Activated CD8-positive, alpha-beta memory T cell treated with anti-CD3 and anti-CD28 coated beads, Interleukin-2, amount 10 ng/mL, durations not matched to agents 7 days and 5 days (primary cell): ENCODE results near the gene CDH4. TPM values are rescaled to one million over a fixed set of nuclear protein-coding genes. Genes with fewer than 3 reads are reported as not detected.
A peak's percentile ranks its signal among the peaks of the same experiment; 100 is the strongest.

Experiments
- ATAC-seq: fragments of 150-1000 bp; cut with Tn5 transposase; one replicate; pipeline ENCODE4 v1.10.0; 2021; ENCODE audit warnings: moderate library complexity
- CTCF ChIA-PET: fragments of 350-600 bp; sonication (Branson Sonifier 250); formaldehyde crosslinking; loops from one replicate; lab custom pipeline; 2021; ENCODE audit warnings: antibody characterized with exemption; lab: Charles Lee
- DNase-seq: peaks from one replicate; pipeline ENCODE4 v3.0.0-alpha.2; 2020
- H3K27ac Mint-ChIP-seq: one replicate; pipeline ENCODE4 v1.8.0; 2021; ENCODE audit warnings: mild to moderate bottlenecking, mixed read lengths
- H3K27me3 Mint-ChIP-seq: one replicate; pipeline ENCODE4 v1.8.0; 2021; ENCODE audit warnings: mixed read lengths
- H3K36me3 Mint-ChIP-seq: one replicate; pipeline ENCODE4 v1.8.0; 2021; ENCODE audit warnings: mild to moderate bottlenecking, mixed read lengths
- H3K4me1 Mint-ChIP-seq: one replicate; pipeline ENCODE4 v1.8.0; 2021; ENCODE audit warnings: mixed read lengths
- H3K4me3 Mint-ChIP-seq: one replicate; pipeline ENCODE4 v1.8.0; 2021; ENCODE audit warnings: mild to moderate bottlenecking, moderate library complexity, mixed read lengths
- H3K9me3 Mint-ChIP-seq: one replicate; pipeline ENCODE4 v1.8.0; 2022; ENCODE audit warnings: low read depth, mixed read lengths
- total RNA-seq, 2 experiments: library from RNA; stranded (reverse); gene quantifications; one replicate each; pipeline ENCODE4 v1.2.3, GENCODE V29; 2021

Gene CDH4
- total RNA-seq, 2 experiments from 2014 or later: 0.02 TPM; not detected in 1

- H3K27me3 Mint-ChIP-seq: no peaks in the 10 kb centered on the region
- no peak for ATAC-seq
- no peaks in the 10 kb centered on the region for H3K36me3 Mint-ChIP-seq
- peaks cover 2% of the 10 kb centered on the region for H3K4me1 Mint-ChIP-seq
- no peak for DNase-seq
- H3K9me3 Mint-ChIP-seq: no peaks in the 10 kb centered on the region
- no peak overlapping the region for H3K27ac Mint-ChIP-seq
- H3K4me3 Mint-ChIP-seq: no peak overlapping the region
- CTCF ChIA-PET: no interaction called here
Measured at GRCh38 chr20:61882716-61883615, 630.9 kb downstream of the CDH4 start.

DNA sequence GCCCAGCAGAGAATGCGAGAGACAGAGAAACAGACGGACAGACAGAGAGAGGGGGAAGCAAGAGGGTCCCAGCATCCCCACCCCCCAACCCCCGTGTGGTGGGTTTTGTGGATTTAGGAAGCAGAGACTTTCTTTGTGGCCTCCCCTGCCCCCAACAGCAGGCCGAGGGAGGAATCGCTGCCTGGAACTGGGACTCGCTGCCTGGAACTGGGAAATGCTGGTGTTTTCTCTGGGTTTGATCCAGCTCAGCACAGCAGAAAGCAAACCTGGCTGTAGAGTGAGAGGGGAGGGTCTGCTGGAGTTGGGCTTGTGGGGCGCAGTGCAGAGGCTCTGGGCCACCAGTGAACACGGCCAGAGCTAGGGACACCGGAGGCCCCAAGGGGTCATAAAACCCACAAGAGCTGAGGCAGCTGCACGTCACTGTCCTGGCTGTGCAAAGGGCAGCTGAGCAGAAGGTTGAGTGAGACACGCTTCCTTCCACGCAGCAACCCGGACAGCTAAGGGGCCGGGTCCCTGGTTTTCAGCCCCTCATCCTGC, 631.9 kb downstream of the CDH4 start:
- H3K27me3 Mint-ChIP-seq: no peaks in the 10 kb centered on the region
- no peak overlapping the region for H3K27ac Mint-ChIP-seq
- ATAC-seq (no peak), DNase-seq (no peak)
- H3K36me3 Mint-ChIP-seq: no peaks in the 10 kb centered on the region
- H3K9me3 Mint-ChIP-seq: no peaks in the 10 kb centered on the region
- peaks cover 2% of the 10 kb centered on the region for H3K4me1 Mint-ChIP-seq
- H3K4me3 Mint-ChIP-seq: no peak overlapping the region
- CTCF ChIA-PET: no interaction called here

DNA sequence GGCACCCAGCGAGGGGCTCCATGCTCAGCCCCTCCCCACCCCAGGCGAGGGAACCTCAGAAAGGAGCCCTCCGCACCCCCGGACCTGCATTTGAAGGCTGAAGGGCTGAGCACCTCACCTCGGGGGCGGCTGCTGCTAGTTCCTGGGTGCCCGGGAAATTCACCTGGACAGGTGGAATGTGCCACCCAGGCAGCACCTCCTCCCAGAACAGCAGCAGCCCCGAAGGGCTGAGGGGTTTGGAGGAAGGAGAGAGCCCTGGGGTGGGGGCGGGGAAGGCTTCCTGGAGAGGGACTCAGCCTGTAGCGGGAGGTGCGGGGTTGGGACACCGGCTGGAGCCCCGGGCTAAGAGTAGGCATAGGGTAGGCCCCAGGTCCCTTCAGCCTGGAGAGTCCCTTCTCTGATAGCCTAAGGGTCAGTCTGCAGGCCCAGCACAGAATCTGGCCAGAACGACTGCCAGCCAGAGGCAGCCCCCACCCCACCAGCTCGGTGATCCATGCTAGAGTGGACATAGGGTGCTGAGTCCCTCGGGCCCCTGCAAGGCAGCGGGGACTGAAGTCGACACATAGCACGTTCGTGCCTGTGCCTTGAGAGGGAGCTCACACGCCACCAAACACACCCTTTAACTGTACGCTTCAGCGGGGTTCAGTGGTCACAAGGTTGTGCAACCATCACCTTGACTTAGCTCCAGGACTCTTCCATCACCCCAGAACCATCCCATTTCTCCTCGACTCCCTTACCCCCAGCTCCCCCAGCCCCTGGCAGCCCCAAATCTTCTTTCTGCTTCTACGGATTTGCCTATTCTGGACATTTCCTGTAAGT, 632.7 kb downstream of the CDH4 start:
- Mint-ChIP-seq H3K36me3 (no peaks in the 10 kb centered on the region), H3K9me3 (peaks cover 6% of the 10 kb centered on the region), H3K27ac (no peak overlapping the region), H3K4me3 (no peak overlapping the region), H3K4me1 (peaks cover 2% of the 10 kb centered on the region), H3K27me3 (no peaks in the 10 kb centered on the region)
- no peak for ATAC-seq
- CTCF ChIA-PET: interaction anchor here (1.0 kb wide), 1 partner anchor 12 kb away, joined by 3 read pairs; no protein-coding TSS in a partner anchor
- DNase-seq: no peak

- CTCF ChIA-PET: interaction anchor here (1.0 to 1.9 kb wide), 2 partner anchors 10 to 11 kb away, joined by 3 to 9 read pairs; no protein-coding TSS in a partner anchor
- peaks cover 2% of the 10 kb centered on the region for H3K4me1 Mint-ChIP-seq
- H3K27ac Mint-ChIP-seq: no peak overlapping the region
Measured at GRCh38 chr20:61885759-61886715, 634.0 kb downstream of the CDH4 start.

GRCh38 chr20:61886721-61887595, 634.9 kb downstream of the CDH4 start:
- Mint-ChIP-seq H3K27ac (no peak overlapping the region), H3K9me3 (peaks cover 13% of the 10 kb centered on the region), H3K4me1 (peaks cover 2% of the 10 kb centered on the region), H3K4me3 (no peak overlapping the region), H3K27me3 (no peaks in the 10 kb centered on the region), H3K36me3 (no peaks in the 10 kb centered on the region)
- ATAC-seq (peak; percentile 51), DNase-seq (peak; percentile 51)
- CTCF ChIA-PET: interaction anchor here (0.9 to 1.9 kb wide), 2 partner anchors 10 to 14 kb away, joined by 3 to 9 read pairs; no protein-coding TSS in a partner anchor

More at GRCh38 chr20:61885759-61886715, 634.0 kb downstream of the CDH4 start:
- DNase-seq (no peak), ATAC-seq (no peak)
- Mint-ChIP-seq H3K27me3 (no peaks in the 10 kb centered on the region), H3K4me3 (no peak overlapping the region), H3K9me3 (peaks cover 13% of the 10 kb centered on the region), H3K36me3 (no peaks in the 10 kb centered on the region)

DNA sequence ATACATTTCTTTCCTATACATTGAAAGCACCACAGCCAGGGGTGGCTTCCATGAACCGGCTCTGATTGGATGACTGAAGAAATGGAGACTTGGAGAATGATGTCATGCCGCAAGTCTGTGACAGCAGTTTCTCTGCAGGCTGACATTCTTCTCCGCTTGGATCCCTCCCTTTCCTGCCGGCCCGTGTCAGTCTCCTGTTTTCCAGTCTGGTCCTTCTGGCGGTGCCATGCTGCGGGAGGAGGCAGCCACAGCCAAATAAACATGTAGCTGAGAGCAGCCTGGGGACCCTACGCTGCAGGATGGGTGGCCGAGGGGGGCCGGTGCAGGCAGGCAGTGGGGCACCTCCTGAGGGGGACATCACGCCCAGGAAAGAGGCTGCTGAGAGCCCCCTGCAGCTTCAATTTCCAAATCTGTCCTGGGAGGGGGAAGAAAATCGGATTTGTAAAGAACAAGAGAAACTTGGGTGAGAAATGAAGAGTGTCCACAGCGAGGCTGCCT, 635.6 kb downstream of the CDH4 start:
- CTCF ChIA-PET: interaction anchor here (0.9 to 1.9 kb wide), 2 partner anchors 9 to 13 kb away, joined by 3 to 9 read pairs; no protein-coding TSS in a partner anchor
- no peaks in the 10 kb centered on the region for H3K36me3 Mint-ChIP-seq
- H3K27ac Mint-ChIP-seq: no peak overlapping the region
- H3K4me3 Mint-ChIP-seq: no peak overlapping the region
- peaks cover 13% of the 10 kb centered on the region for H3K9me3 Mint-ChIP-seq
- peaks cover 2% of the 10 kb centered on the region for H3K4me1 Mint-ChIP-seq
- no peaks in the 10 kb centered on the region for H3K27me3 Mint-ChIP-seq
- no peak for ATAC-seq
- no peak for DNase-seq

GRCh38 chr20:61888101-61888865, 636.2 kb downstream of the CDH4 start:
- DNase-seq: no peak
- no peak for ATAC-seq
- CTCF ChIA-PET: interaction anchor here (0.7 kb wide), 1 partner anchor 12 kb away, joined by 3 read pairs; no protein-coding TSS in a partner anchor
- no peak overlapping the region for H3K27ac Mint-ChIP-seq
- peaks cover 2% of the 10 kb centered on the region for H3K4me1 Mint-ChIP-seq
- H3K36me3 Mint-ChIP-seq: no peaks in the 10 kb centered on the region
- H3K27me3 Mint-ChIP-seq: no peaks in the 10 kb centered on the region
- H3K9me3 Mint-ChIP-seq: peaks cover 13% of the 10 kb centered on the region
- H3K4me3 Mint-ChIP-seq: no peak overlapping the region

DNA sequence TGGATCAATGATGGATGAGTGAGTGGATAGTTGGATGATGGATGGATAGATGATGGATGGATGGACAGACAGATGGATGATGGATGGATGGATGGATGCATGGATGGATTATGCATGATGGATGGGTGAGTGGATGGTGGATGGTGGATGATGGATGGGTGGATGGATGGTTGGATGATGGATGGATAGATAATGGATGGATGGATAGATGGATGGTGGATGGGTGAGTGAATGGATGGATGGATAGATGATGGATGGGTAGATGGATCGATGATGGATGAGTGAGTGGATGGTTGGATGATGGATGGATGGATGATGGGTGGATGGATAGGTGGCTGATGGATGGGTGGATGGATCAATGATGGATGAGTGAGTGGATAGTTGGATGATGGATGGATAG, 637.6 kb downstream of the CDH4 start:
- Mint-ChIP-seq H3K36me3 (no peaks in the 10 kb centered on the region), H3K4me1 (peaks cover 2% of the 10 kb centered on the region), H3K9me3 (peaks cover 13% of the 10 kb centered on the region), H3K27ac (no peak overlapping the region), H3K4me3 (no peak overlapping the region), H3K27me3 (no peaks in the 10 kb centered on the region)
- ATAC-seq: no peak
- no peak for DNase-seq
- CTCF ChIA-PET: no interaction called here

DNA sequence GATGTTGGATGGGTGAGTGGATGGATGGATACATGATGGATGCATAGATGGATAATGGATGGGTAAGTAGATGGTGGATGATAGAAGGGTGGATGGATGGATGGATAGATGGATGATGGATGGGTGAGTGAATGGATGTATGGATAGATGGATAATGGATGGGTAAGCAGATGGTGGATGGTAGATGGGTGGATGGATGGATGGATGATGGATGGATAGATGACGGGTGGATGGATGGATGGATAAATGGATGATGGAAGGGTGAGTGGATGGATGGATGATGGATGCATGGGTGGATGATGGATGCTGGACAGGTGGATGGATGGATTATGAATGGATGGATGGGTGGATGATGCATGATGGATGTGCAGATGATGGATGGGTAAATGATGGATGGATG, 638.1 kb downstream of the CDH4 start:
- H3K4me1 Mint-ChIP-seq: peaks cover 2% of the 10 kb centered on the region
- H3K36me3 Mint-ChIP-seq: no peaks in the 10 kb centered on the region
- no peak for DNase-seq
- CTCF ChIA-PET: no interaction called here
- no peak for ATAC-seq
- H3K27ac Mint-ChIP-seq: no peak overlapping the region
- H3K27me3 Mint-ChIP-seq: no peaks in the 10 kb centered on the region
- H3K4me3 Mint-ChIP-seq: no peak overlapping the region
- H3K9me3 Mint-ChIP-seq: peaks cover 13% of the 10 kb centered on the region

DNA sequence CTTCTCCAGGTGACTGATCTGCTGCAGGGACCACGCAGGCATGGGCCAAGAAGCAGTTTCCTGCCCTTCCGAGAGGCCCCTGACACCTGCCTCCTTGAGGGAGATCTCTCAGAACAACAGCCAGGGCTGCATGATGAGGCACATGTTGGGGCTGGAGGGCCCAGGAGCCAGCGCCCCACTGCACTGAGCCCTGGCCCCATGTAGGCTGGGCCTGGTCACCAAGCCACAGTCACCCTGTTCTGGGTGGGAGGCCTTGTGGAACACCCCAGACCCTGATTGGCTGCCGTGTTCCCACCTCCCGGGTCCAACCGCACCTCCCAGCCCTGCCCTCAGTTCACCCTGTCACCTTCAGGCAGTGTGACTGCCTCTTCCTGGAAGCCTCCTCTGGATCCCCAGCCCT, 639.4 kb downstream of the CDH4 start:
- Mint-ChIP-seq H3K27ac (no peak overlapping the region), H3K27me3 (no peaks in the 10 kb centered on the region), H3K4me1 (peaks cover 2% of the 10 kb centered on the region), H3K9me3 (peaks cover 13% of the 10 kb centered on the region), H3K36me3 (no peaks in the 10 kb centered on the region), H3K4me3 (no peak overlapping the region)
- CTCF ChIA-PET: no interaction called here
- DNase-seq: no peak
- no peak for ATAC-seq
